GM21367 (cell line): ENCODE measurements around the gene NUAK1.

Source experiments
- ATAC-seq: cut with Tn5 transposase; IDR thresholded peaks from one replicate; pipeline ENCODE4 v1.9.1; 2021; ENCODE audit not compliant: unreplicated experiment

NUAK1 gene

DNA sequence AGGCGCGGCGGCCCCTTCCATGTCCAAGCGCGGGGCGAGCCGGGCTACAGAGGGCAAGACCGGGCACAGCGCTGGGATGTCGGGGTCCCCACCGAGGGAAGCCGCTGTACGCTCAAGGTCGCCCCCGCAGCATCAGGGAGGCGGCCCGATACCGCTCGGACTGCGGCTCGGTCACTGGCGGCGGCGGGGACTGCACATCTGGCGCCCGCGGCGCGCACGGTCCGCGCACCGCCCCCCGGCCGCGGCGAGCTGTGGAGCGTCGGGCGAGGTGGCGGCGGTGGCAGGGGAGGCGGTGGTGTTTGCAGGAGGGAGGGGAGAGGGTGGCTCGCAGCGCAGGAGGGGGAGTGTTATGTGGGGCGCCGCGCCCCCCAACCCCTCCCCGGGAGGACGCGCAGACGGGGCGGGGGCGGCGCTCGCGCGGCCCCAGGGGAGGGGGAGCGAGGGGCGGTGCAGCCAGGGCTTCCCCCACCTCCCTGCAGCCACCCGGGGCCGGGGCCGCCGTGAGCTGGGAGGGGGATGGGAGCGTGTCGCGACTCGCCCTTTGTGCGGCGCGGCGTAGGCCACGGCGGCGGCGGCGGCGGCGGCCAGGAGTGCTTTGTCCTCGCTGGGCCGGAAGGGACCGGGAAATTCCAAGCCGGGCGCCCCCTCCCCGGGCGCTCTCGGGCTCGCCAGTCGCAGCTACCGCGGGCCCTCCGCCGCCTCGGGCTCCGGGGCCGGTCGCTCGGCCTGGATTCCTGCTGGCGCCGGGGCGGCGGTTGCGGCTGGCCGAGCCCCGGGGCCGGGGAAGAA lies at the start of gene NUAK1:
NUAK1 (minus strand) TSS at position 322 of the 789 bp plus-strand sequence; CDS start at position 21, 301 bp downstream.
- no peak for ATAC-seq

GRCh38 chr12:106188256-106188655 lies 49.5 kb upstream of the NUAK1 start:
- ATAC-seq = no peak

DNA sequence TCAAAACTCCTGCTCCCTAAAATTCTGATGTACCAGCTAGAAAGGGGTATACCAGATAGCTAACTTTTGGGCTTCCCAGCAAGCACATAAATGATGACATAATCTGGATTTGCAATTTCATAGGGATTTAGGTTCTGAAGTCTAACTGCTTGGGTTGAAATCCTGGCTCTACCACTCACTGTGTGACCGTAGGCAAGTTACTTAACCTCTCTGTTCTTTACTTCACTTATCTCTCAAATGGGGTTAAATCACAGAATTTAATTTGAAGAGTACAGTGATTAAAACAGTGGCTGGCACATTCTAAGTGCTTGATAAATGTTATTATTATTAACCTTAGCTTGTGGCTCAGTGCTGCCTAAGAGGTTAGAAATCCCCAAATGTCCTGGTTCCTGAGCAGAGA lies 49.1 kb upstream of the NUAK1 start:
- no peak for ATAC-seq

- no peak for ATAC-seq
Observed at GRCh38 chr12:106187155-106187789, 48.5 kb upstream of the NUAK1 start.

GRCh38 chr12:106183735-106184134 lies 45.0 kb upstream of the NUAK1 start:
- no peak for ATAC-seq

DNA sequence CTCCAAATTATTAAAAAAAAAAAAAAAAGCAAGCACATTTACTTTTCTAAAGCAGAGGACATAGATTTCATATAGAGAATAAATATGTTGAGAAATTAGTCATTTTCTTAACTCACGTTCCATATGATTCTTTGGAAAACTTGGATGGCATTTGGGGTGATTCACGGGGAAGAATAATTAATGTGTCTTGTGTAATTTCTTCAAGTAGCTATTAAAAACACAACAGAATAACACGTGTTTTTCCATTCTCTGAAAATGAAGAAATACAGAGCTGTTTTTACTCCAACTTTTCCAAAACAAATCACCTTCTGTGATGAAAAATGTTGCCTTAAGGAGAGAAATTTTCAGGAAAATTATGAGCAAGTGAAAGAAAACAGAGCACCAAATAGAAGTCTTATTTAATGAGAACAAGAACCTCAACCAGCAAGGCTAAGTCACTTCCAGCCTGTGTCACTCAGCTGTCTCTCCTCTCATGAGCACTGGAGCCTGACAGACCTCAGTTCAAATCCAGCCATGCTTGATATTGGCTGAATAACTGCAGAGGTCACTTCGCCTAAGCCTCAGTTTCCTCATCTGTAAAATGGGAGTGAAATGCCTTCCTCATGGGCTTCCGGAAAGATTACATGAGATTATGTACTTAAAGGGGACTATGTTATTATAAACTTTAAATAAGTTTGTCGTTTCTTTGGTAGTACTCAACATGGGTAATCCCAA lies 42.8 kb upstream of the NUAK1 start:
- ATAC-seq = no peak

GRCh38 chr12:106179086-106179485 lies 40.3 kb upstream of the NUAK1 start:
- no peak for ATAC-seq

DNA sequence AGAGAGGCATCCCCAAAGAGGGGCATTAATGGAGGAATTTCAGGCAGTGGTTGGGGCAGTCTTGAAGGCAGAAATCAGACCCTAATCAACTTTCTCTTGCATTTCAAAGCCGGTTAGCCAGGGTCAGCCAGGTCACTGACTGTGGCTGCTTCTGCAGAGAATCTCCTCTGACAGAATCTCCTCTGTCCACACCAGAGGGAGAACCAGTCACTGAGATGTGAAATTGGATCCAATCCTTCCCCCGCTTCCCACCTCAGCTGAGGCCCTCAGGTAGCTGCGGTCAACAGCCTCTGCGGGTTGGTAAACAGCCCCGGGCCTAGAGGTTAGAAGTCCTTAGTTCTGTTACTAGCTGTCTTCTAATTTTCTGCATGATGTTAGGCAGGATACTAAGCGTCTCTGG lies 39.8 kb upstream of the NUAK1 start:
- no peak for ATAC-seq

GRCh38 chr12:106176560-106176959 lies 37.8 kb upstream of the NUAK1 start:
- no peak for ATAC-seq

DNA sequence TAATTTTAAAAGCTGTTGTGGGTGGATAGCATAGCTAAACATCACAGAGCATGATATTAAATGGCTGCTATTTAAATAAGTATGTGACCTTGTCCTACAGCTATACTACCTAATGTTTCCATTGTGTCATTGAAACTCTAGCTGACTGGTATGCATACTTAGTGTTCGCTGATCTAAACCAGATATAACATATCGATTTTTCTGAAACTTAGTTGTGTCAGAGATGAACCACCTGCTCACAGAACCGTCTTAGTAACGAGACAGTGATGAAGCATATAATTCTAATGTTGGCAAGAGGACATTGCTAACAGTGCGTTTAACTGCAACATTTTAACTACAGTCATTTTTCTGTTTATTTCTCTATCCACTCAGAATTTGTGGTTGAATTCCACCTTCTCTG lies 36.1 kb upstream of the NUAK1 start:
- no peak for ATAC-seq

DNA sequence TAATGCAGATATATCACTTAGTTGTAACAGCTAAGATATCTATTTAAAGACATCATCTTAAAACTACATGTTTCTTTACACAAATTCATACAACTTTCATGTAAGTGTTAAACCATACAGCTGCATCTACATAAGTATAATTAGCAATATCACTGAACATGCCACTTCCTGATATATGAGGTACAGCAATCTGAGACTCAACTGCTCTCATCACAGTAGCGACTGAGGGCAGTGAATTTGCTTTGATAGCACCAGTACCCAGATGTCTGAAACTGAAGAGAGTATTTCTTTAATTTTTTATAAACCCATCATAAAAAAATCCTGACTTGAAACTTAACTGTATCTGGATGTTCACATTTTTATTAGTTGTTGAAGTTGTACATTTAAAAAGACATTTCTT lies 34.7 kb upstream of the NUAK1 start:
- no peak for ATAC-seq

GRCh38 chr12:106171117-106171750 lies 32.5 kb upstream of the NUAK1 start:
- no peak for ATAC-seq

DNA sequence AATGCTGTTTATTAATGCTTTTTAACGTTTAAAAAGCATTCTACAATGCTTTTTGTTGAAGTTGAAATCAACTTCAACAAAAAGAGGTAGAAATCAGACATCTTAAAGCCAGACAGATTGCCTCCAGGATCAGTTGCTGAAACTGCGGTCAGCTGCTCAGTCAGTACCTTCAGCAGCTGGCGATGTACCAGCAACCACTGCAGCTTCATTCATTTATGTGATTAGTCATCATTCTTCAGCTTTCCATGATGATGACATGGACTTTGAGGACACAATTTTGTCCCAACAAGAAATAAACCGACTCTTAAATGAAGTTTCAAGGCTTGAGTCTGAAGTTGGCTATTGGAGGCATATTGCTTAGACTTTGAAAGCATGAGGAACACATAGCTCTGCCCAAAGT lies 31.5 kb upstream of the NUAK1 start:
- no peak for ATAC-seq

DNA sequence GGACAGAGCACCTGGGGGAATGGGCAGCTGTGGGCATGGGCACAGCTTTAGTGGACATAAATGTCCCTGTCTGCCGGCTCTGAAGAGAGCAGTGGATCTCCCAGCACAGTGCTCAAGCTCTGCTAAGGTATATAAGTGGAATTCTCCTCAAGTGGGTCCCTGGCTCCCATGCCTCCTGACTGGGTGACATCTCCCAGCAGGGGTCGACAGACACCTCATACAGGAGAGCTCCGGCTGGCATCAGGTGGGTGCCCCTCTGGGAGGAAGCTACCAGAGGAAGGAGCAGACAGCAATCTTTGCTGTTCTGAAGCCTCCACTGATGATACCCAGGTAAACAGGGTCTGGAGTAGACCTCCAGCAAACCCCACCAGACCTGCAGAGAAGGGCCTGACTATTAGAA lies 25.0 kb upstream of the NUAK1 start:
- no peak for ATAC-seq

DNA sequence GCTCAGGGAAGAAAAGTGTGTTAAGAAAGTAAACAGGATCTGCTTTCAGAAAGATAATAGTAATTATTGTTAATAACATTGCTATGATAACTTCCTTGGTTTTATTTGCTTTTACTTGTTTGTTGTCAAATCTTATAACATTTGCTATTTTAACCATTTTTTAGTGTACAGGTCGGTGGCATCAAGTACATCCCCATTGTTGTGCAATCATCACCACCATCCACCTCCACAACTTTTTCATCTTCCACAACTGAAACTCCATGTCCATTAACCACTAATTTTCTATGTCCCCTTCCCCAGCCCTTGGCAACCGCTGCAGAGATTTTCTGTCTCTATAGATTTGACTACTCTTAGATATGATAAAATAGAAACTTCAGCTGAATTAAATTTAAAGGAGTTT lies 22.7 kb upstream of the NUAK1 start:
- ATAC-seq = no peak

DNA sequence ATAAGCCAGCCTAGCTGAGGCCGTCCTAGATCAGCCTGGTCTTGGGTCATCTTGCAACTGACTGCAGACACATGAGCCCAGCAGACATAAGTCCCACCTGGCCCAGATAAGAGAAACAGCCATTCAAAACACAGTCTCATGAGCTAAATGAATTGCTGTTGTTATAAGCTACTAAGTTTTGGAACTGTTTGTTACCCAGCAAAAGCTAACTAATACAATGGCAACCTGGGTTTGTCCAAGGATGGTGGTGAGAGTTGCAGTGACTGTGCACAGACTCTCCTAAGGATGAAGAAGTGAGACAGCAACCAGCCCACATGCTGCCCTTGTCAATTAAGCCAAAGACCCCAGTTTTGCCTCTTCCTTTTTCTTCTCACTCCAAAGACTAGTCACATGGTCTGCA lies 22.2 kb upstream of the NUAK1 start:
- no peak for ATAC-seq

DNA sequence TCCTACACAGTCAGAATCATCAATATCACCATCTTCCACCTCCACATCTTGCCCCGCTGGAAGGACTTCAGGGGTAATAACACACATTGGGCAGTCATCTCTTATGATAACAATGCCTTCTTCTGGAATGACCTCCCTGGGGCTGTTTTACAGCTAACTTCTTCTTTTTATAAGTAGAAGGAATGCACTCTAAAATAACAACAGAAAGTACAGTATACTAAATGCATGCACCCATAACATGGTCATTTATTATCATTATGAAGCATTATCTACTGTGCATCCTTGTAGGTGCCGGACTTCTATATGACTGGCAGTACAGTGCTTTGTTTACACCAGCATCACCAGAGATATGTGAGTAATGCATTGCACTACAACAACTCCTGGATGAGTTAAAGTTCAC lies 19.0 kb upstream of the NUAK1 start:
- ATAC-seq = no peak

GRCh38 chr12:106154751-106155273 lies 16.1 kb upstream of the NUAK1 start:
- ATAC-seq = no peak

- ATAC-seq = no peak
Observed at GRCh38 chr12:106152334-106152733, 13.6 kb upstream of the NUAK1 start.

GRCh38 chr12:106150555-106150954 lies 11.8 kb upstream of the NUAK1 start:
- ATAC-seq = no peak

GRCh38 chr12:106149096-106149784 lies 10.5 kb upstream of the NUAK1 start:
- ATAC-seq = no peak
